DOHH2 (cell line): Measurements from ENCODE around the gene MYL6.

Source experiments
- H3F3A ChIP-seq: fragments of 200-600 bp; sonication (generic), shearing (Covaris generic); 2 replicates; pipeline ENCODE4 v1.6.0; 2016; ENCODE audit warnings: antibody characterized with exemption, mild to moderate bottlenecking; ENCODE audit not compliant: control insufficient read depth, insufficient read depth
- H3K27ac ChIP-seq: fragments of 200-600 bp; sonication (generic); 2 replicates; pipeline ENCODE4 v1.5.1; 2014; ENCODE audit warnings: low read depth, mild to moderate bottlenecking, low read length, moderate library complexity
- H3K27me3 ChIP-seq: fragments of 200-600 bp; sonication (generic); 2 replicates; pipeline ENCODE4 v1.6.1; 2014; ENCODE audit warnings: mild to moderate bottlenecking, low read length, mixed read lengths; ENCODE audit not compliant: control insufficient read depth
- H3K36me3 ChIP-seq: fragments of 200-600 bp; sonication (generic); 2 replicates; pipeline ENCODE4 v1.6.1; 2014; ENCODE audit warnings: mild to moderate bottlenecking, low read length, moderate library complexity, mixed read lengths; ENCODE audit not compliant: control insufficient read depth
- H3K4me1 ChIP-seq: fragments of 200-600 bp; sonication (generic); 2 replicates; pipeline ENCODE4 v1.6.1; 2014; ENCODE audit warnings: mild to moderate bottlenecking, low read length, mixed read lengths; ENCODE audit not compliant: control insufficient read depth
- H3K4me2 ChIP-seq: fragments of 200-600 bp; sonication (generic); 2 replicates; pipeline ENCODE4 v1.6.0; 2014; ENCODE audit warnings: mild to moderate bottlenecking, low read length, moderate library complexity
- H3K4me3 ChIP-seq: fragments of 200-600 bp; sonication (generic); 2 replicates; pipeline ENCODE4 v1.5.1; 2014; ENCODE audit warnings: mild to moderate bottlenecking, low read length, mixed read lengths
- H3K79me2 ChIP-seq: fragments of 200-600 bp; sonication (generic); 2 replicates; pipeline ENCODE4 v1.6.1; 2014; ENCODE audit warnings: mild to moderate bottlenecking, low read length, mixed read lengths; ENCODE audit not compliant: control insufficient read depth
- H3K9me2 ChIP-seq: fragments of 200-600 bp; sonication (generic); replicated peaks from 2 replicates; pipeline ENCODE4 v1.6.1; 2014; ENCODE audit warnings: mild to moderate bottlenecking, low read length, mixed read lengths; ENCODE audit not compliant: control insufficient read depth
- H3K9me3 ChIP-seq: fragments of 200-600 bp; sonication (generic); 2 replicates; pipeline ENCODE4 v1.6.1; 2014; ENCODE audit warnings: antibody characterized with exemption, low read length, mixed read lengths; ENCODE audit not compliant: control insufficient read depth, insufficient read depth
- H4K20me1 ChIP-seq: fragments of 200-600 bp; sonication (generic); 2 replicates; pipeline ENCODE4 v1.6.0; 2014; ENCODE audit warnings: low read depth, mild to moderate bottlenecking, antibody characterized with exemption, low read length, moderate library complexity; ENCODE audit not compliant: control insufficient read depth, insufficient read depth
- EZH2phosphoT487 ChIP-seq: fragments of 200-600 bp; sonication (generic); IDR thresholded peaks from 2 replicates; pipeline ENCODE4 v1.6.1; 2017; ENCODE audit warnings: borderline replicate concordance, mild to moderate bottlenecking, antibody characterized with exemption, low read length, moderate library complexity, mixed read lengths
- TF ChIP-seq, protein P1 (sequence below): fragments of 200-600 bp; sonication (generic); IDR thresholded peaks from one replicate; pipeline ENCODE4 v1.5.1; 2014; ENCODE audit warnings: antibody characterized with exemption, mild to moderate bottlenecking, low read depth, low read length; ENCODE audit not compliant: poor library complexity, severe bottlenecking

Gene MYL6

DNA sequence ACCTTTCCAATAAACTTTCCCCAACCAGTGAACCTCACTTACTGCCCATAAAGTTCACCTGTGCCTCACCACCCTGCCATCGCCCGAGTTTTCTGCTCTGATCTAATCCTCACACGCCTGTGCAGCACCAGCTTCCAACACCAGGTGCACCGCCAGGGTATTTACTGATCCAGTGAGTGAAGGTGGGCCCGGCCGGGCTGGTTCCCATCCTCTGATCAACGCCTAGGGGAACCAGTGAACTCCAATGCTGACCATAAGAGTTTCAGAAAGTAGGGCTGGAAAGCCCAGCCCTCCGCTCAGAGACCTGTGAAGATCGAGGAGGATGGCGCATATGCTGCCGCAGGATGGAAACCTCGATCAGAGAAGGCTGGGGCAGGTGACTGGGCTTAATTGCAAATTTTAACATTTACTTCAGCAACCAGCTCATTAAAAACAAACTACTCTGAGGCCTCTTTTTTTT, 6.5 kb upstream of the MYL6 start:
- H3K9me2 ChIP-seq: no peaks in the 10 kb centered on the region
- peaks cover 8% of the 10 kb centered on the region for H3F3A ChIP-seq
- peak overlapping the region; percentile 94 for H3K4me3 ChIP-seq
- peak overlapping the region; percentile 85 for H3K27ac ChIP-seq
- H3K36me3 ChIP-seq: peaks cover 26% of the 10 kb centered on the region
- peak overlapping the region; percentile 98 for H3K4me2 ChIP-seq
- H3K4me1 ChIP-seq: peaks cover 25% of the 10 kb centered on the region
- H3K79me2 ChIP-seq: peaks cover 23% of the 10 kb centered on the region
- no peaks in the 10 kb centered on the region for H3K27me3 ChIP-seq
- no peaks in the 10 kb centered on the region for H3K9me3 ChIP-seq
- TF ChIP-seq, protein P1, sequence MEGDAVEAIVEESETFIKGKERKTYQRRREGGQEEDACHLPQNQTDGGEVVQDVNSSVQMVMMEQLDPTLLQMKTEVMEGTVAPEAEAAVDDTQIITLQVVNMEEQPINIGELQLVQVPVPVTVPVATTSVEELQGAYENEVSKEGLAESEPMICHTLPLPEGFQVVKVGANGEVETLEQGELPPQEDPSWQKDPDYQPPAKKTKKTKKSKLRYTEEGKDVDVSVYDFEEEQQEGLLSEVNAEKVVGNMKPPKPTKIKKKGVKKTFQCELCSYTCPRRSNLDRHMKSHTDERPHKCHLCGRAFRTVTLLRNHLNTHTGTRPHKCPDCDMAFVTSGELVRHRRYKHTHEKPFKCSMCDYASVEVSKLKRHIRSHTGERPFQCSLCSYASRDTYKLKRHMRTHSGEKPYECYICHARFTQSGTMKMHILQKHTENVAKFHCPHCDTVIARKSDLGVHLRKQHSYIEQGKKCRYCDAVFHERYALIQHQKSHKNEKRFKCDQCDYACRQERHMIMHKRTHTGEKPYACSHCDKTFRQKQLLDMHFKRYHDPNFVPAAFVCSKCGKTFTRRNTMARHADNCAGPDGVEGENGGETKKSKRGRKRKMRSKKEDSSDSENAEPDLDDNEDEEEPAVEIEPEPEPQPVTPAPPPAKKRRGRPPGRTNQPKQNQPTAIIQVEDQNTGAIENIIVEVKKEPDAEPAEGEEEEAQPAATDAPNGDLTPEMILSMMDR: peak; percentile 57
- no peak for TF ChIP-seq EZH2phosphoT487
- H4K20me1 ChIP-seq: no peaks in the 10 kb centered on the region

DNA sequence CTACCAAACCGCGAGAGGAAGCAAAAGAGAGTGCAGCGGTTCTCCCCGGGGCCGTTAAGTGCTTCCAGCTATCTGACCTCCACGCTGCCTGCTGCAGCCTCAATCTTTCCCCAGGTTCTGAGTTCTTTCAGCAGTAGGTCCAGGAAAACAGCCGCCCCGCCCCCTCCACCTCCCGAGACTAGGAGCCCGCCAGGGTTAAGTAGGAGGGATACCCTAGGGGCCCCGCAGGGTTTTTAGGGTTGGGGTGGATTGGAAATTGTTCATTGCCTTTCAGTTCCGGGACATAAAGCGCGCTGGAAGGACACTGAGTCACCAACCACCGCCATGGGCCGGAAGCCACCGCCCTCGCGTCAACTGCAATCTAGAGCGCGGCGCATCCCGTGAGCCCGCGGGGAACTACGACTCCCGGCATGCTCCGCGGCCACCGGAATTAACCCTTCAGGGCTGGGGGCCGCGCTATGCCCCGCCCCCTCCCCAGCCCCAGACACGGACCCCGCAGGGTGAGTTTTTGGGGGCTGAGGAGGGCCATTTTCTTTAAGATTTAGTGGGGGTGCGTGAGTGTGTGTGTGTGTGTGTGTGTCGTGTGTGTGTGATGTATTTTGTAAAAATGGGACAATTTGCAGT, 5.9 kb upstream of the MYL6 start, which contains the start of gene MYL6B:
Gene MYL6B (plus strand): TSS at position 456 of the 624 bp plus-strand sequence. CDS start 1,332 bp downstream, outside the sequence.
- TF ChIP-seq, protein P1: no peak
- TF ChIP-seq EZH2phosphoT487: no peak
- Histone ChIP-seq H3K9me3 (no peaks in the 10 kb centered on the region), H3K4me2 (peak within 1 kb of the TSS; percentile 98), H3K36me3 (peaks cover 26% of the 10 kb centered on the region), H3K79me2 (peaks cover 28% of the 10 kb centered on the region), H3K27me3 (no peaks in the 10 kb centered on the region), H4K20me1 (no peaks in the 10 kb centered on the region), H3K27ac (peak within 1 kb of the TSS; percentile 85), H3K4me1 (peaks cover 31% of the 10 kb centered on the region), H3F3A (peaks cover 5% of the 10 kb centered on the region; the same call in 1 of the 2 replicates), H3K4me3 (peak within 1 kb of the TSS; percentile 94), H3K9me2 (no peaks in the 10 kb centered on the region)

DNA sequence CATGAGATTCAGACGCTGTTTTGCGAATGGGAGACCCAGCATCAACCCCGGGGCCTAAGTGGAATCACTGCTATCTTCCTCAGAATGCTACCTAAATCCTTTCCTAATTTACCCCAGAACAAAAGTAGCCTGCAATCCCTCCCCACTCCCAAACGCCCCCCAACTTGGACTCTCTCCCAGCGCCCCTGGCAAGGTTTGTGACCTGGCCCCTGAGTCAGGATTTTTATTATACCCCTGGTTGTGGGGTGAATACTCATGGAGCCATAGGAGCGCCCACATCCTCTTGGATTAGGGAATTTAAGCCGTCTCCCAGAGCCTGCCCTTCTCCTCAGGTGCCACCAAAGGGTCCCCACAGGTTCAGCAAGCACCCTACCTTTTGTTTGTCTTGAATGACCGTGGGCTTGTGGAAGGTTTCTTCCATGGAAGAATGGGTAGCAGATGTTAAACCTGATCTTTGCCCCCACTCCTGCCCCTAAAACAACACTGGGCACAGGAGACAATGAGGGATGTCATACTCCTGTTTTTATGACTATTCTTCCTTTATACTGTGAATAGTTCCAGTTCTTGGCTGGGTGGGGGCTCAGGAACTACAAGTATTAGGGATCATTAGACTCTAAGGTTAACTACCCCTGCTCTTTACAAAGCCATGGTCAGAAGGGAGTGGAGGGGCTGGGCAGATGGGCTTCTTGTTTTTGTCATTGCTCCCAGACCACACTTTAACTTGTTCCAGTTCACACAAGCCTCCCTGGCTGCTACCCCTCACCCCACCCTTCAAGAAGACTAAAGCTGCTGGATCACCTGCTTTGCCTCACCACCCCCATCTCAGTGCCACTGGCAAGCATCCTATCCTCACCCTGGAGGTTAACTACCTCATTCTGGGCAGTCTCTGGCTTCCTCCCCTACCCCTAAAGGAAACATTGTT, 5.1 kb upstream of the MYL6 start:
- H3K36me3 ChIP-seq: peaks cover 26% of the 10 kb centered on the region
- H3K4me3 ChIP-seq: peak overlapping the region; percentile 94
- H3K27me3 ChIP-seq: no peaks in the 10 kb centered on the region
- H3K4me1 ChIP-seq: peaks cover 34% of the 10 kb centered on the region
- H3F3A ChIP-seq: peaks cover 5% of the 10 kb centered on the region; the same call in 1 of the 2 replicates
- H3K9me3 ChIP-seq: no peaks in the 10 kb centered on the region
- H4K20me1 ChIP-seq: no peaks in the 10 kb centered on the region
- H3K27ac ChIP-seq: no peak overlapping the region
- H3K79me2 ChIP-seq: peaks cover 34% of the 10 kb centered on the region
- peak overlapping the region; percentile 98 for H3K4me2 ChIP-seq
- no peak for TF ChIP-seq EZH2phosphoT487
- TF ChIP-seq, protein P1: no peak
- H3K9me2 ChIP-seq: no peaks in the 10 kb centered on the region
